GM12878 (cell line): ENCODE data around the gene ERC1. TPM values are rescaled to one million over a fixed set of nuclear protein-coding genes. Genes with fewer than 3 reads are reported as not detected.

Experiments used
- BCL11A ChIP-seq: IDR thresholded peaks from 2 replicates; pipeline ENCODE4 v1.6.1; 2011; ENCODE audit warnings: low read depth, low read length
- EP300 ChIP-seq, 2 experiments: fragments of 150-350 bp in 1 of 2; IDR thresholded peaks; 2 replicates each; pipeline ENCODE4 v1.6.1; 2011 to 2012; ENCODE audit warnings: low read depth in 2 of 2, low read length in 2 of 2, borderline replicate concordance in 1 of 2, improper control_type of control experiment in 1 of 2, inconsistent platforms in 1 of 2; ENCODE audit not compliant: control insufficient read depth in 1 of 2
- ETV6 ChIP-seq, 2 experiments: fragments of 450-650 bp in 1 of 2; IDR thresholded peaks in 1 of 2; conservative IDR thresholded peaks in 1 of 2; 2 replicates each; pipeline ENCODE4 v1.6.1; 2014; ENCODE audit warnings: antibody characterized with exemption in 1 of 2, borderline replicate concordance in 1 of 2, low read depth in 1 of 2, mild to moderate bottlenecking in 1 of 2, moderate library complexity in 1 of 2
- IRF4 ChIP-seq: IDR thresholded peaks from 2 replicates; pipeline ENCODE4 v1.6.1; 2011; ENCODE audit warnings: low read depth, low read length
- JUNB ChIP-seq: IDR thresholded peaks from 2 replicates; pipeline ENCODE4 v1.6.1; 2016; ENCODE audit warnings: antibody characterized with exemption, mild to moderate bottlenecking
- MTA2 ChIP-seq: fragments of 450-650 bp; IDR thresholded peaks from 2 replicates; pipeline ENCODE4 v1.6.1; 2016; ENCODE audit warnings: low read depth, mild to moderate bottlenecking, moderate library complexity
- NBN ChIP-seq: fragments of 450-650 bp; IDR thresholded peaks from 2 replicates; pipeline ENCODE4 v1.6.1; 2016
- NFYA ChIP-seq: IDR thresholded peaks from 2 replicates; pipeline ENCODE4 v1.6.1; 2011; ENCODE audit warnings: low read depth, mild to moderate bottlenecking, low read length, improper control_type of control experiment, borderline replicate concordance
- SPI1 ChIP-seq: IDR thresholded peaks from 2 replicates; pipeline ENCODE4 v1.6.1; 2011; ENCODE audit warnings: low read depth, mild to moderate bottlenecking, low read length, moderate library complexity, borderline replicate concordance; ENCODE audit not compliant: insufficient read depth
- polyA plus RNA-seq, 11 experiments: library from polyadenylated mRNA; depleted of rRNA in 4 of 11; unstranded in 6 of 11; stranded (reverse) in 5 of 11; fragments of >200 nt; fragmentation: Nextera tagmentation in 4 of 11; fragmentation: Illumina TruSeq in 1 of 11; extraction: Ambion mirVana in 4 of 11; extraction: Trizol in 1 of 11; gene quantifications; 1 replicate in 1 of 11; 2 replicates in 10 of 11; pipeline versions ENCODE4 v1.2.1 to v1.2.3, GENCODE V29; 2011 to 2016; ENCODE audit warnings: inconsistent platforms in 2 of 11, missing spikeins in 2 of 11, low read depth in 1 of 11
- total RNA-seq, 4 experiments: library from RNA; depleted of rRNA in 3 of 4; stranded (reverse); fragments of >200 nt in 3 of 4; fragmentation: Illumina TruSeq in 1 of 4; extraction: Trizol in 1 of 4; gene quantifications; 2 replicates each; pipeline versions ENCODE4 v1.2.1 to v1.2.3, GENCODE V29; 2013 to 2021
- TF ChIP-seq, protein P1 (sequence below): IDR thresholded peaks from 2 replicates; pipeline ENCODE4 v1.6.1; 2011; ENCODE audit warnings: mild to moderate bottlenecking, low read depth, low read length, moderate library complexity; ENCODE audit not compliant: insufficient replicate concordance

ERC1 gene
- total and polyA plus RNA-seq, 10 of the 15 experiments (the other 5 are each of a cell fraction or from before 2014, with no cell fraction given) = 0.75 to 8.0 (median 5.0) TPM

DNA sequence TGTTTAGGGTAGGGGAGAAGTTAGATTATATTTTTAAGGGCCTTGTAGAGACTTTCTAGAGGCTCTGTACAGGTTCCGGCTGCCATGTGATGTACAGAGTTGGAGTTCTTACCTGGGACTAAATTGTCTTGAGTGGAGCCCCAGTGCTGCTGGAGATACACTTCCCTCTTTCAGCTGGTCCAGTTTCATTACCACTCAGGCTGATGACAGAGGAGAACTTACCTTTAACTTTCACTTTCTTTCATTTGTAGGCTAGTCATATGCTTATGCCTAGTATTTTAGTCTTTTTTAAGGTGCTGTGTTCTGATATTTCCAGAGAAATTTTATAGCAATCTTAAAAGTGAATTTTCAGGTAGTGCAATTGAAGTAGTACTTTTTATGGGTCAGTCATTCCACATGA, 117.3 kb downstream of the ERC1 start (continued):
- peak in 1 of 2 experiments; percentile 25; a peak in 1 of 4 replicates for TF ChIP-seq ETV6 (conservative IDR thresholded peaks at IDR 0.05 in 1 of 2, IDR thresholded peaks at IDR 0.05 in 1 of 2; ENCODE audit: borderline replicate concordance in 1 of 2, low read depth in 1 of 2)
- TF ChIP-seq SPI1 = peak; percentile 93
- 0 out of 2 replicates have a peak, but pooled peaks have one; percentile 20 for TF ChIP-seq NBN
- TF ChIP-seq JUNB = peak; percentile 69
- no peak for TF ChIP-seq NFYA
- TF ChIP-seq, protein P1, sequence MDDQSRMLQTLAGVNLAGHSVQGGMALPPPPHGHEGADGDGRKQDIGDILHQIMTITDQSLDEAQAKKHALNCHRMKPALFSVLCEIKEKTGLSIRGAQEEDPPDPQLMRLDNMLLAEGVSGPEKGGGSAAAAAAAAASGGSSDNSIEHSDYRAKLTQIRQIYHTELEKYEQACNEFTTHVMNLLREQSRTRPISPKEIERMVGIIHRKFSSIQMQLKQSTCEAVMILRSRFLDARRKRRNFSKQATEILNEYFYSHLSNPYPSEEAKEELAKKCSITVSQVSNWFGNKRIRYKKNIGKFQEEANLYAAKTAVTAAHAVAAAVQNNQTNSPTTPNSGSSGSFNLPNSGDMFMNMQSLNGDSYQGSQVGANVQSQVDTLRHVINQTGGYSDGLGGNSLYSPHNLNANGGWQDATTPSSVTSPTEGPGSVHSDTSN = peak; percentile 30
- 0 out of 2 replicates have a peak, but pooled peaks have one; percentile 45 for TF ChIP-seq IRF4
- TF ChIP-seq BCL11A = 0 out of 2 replicates have a peak, but pooled peaks have one; percentile 26
- TF ChIP-seq MTA2 = peak; percentile 17; the same call in 1 of the 2 replicates
- 0 out of 4 replicates have a peak, but pooled peaks of 1 of the 2 experiments have one; percentile 35 for TF ChIP-seq EP300 (IDR thresholded peaks at IDR 0.05; ENCODE audit: borderline replicate concordance in 1 of 2, control insufficient read depth in 1 of 2, low read depth in 2 of 2, low read length in 2 of 2)
